ENCODE measurements around the gene PSMA7.

The PSMA7 gene

GRCh38 chr20:62156592-62157386 lies 13.6 kb upstream of the PSMA7 start:
- H3K4me3 ChIP-seq (replicated peaks in 1 of 2; ENCODE audit: low read depth in 2 of 2, low read length in 2 of 2) = no peak overlapping the region
- peak; percentile 44 to 58 for DNase-seq (ENCODE audit: low read depth in 2 of 2)
- TF ChIP-seq CTCF (IDR thresholded peaks at IDR 0.05; ENCODE audit: low read depth, low read length) = peak; percentile 80

GRCh38 chr20:62156254-62156556 lies 13.0 kb upstream of the PSMA7 start:
- TF ChIP-seq CTCF (IDR thresholded peaks at IDR 0.05; ENCODE audit: low read depth, low read length) = no peak
- no peak overlapping the region for H3K4me3 ChIP-seq (replicated peaks in 1 of 2; ENCODE audit: low read depth in 2 of 2, low read length in 2 of 2)
- no peak for DNase-seq (ENCODE audit: low read depth in 2 of 2)

- no peak overlapping the region for H3K4me3 ChIP-seq (replicated peaks in 1 of 2; ENCODE audit: low read depth in 2 of 2, low read length in 2 of 2)
- no peak for TF ChIP-seq CTCF (IDR thresholded peaks at IDR 0.05; ENCODE audit: low read depth, low read length)
- no peak for DNase-seq (ENCODE audit: low read depth in 2 of 2)
Observed at GRCh38 chr20:62155428-62156253, 12.4 kb upstream of the PSMA7 start.

GRCh38 chr20:62151835-62152364 lies 8.7 kb upstream of the PSMA7 start:
- H3K4me3 ChIP-seq (replicated peaks in 1 of 2; ENCODE audit: low read depth in 2 of 2, low read length in 2 of 2) = no peak overlapping the region

GRCh38 chr20:62151225-62151624 lies 8.0 kb upstream of the PSMA7 start:
- DNase-seq (ENCODE audit: low read depth in 2 of 2) = no peak
- TF ChIP-seq CTCF (IDR thresholded peaks at IDR 0.05; ENCODE audit: low read depth, low read length) = no peak

More at GRCh38 chr20:62151835-62152364, 8.7 kb upstream of the PSMA7 start:
- no peak for DNase-seq (ENCODE audit: low read depth in 2 of 2)
- no peak for TF ChIP-seq CTCF (IDR thresholded peaks at IDR 0.05; ENCODE audit: low read depth, low read length)

GRCh38 chr20:62150310-62150575 lies 7.0 kb upstream of the PSMA7 start:
- TF ChIP-seq CTCF (IDR thresholded peaks at IDR 0.05; ENCODE audit: low read depth, low read length) = no peak
- no peak overlapping the region for H3K4me3 ChIP-seq (replicated peaks in 1 of 2; ENCODE audit: low read depth in 2 of 2, low read length in 2 of 2)
- no peak for DNase-seq (ENCODE audit: low read depth in 2 of 2)

More at GRCh38 chr20:62151225-62151624, 8.0 kb upstream of the PSMA7 start:
- no peak overlapping the region for H3K4me3 ChIP-seq (replicated peaks in 1 of 2; ENCODE audit: low read depth in 2 of 2, low read length in 2 of 2)

Data from cardiac fibroblast (primary cell).